ENCODE data around the gene RHPN2.
"Not testable (repeated sequence)": the region's sequence is repeated elsewhere in the genome, so short reads cannot be mapped to it uniquely, and the experiment has no call there.

RHPN2 gene

GRCh38 chr19:32976223-32976805, 88.4 kb downstream of the RHPN2 start:
- DNase-seq (ENCODE audit: low read depth in 2 of 2) = peak; percentile 16 to 47

DNA sequence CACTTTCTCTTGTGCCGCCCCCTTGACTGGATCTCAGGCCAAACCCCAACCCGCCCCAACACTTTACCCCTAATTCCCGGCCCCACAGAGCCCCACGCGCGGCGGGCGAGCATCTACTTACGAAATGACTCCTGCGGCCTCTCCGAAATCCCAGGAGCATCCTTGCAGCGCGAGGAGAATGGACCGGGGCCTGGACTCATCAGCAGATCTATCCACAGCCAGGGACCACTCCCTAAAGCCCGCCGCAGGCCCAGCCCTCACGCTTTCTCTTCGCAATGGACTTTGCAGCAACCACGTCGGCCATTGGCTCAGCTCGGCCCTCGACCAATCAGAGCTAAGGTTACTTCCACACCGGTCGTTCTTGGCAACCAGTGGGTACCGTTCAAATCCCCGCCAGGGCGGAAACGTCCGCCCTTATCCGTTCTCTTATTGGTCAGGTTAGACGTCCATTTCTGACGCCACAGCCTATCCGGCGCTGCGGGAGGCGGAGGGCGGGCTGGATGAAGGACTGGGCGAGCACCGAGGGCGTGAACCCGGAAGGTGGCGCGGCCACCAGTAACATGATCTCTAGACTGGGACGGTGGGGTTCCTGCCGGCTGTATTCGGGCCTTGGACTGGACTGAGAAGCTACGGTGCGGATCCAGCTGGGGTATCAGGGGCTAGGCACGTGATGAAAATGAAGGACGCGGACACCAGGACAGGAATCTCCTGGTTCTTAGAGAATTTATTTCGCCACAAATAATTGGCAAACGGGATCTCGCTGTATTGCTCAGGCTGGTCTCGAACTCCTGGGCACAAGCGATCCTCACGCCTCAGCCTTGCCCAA, 92.8 kb downstream of the RHPN2 start, which contains the start of the genes CEP89 and FAAP24:
TSS of gene CEP89 (minus strand) at position 244 of the 826 bp plus-strand sequence. CDS start at position 160, 84 bp downstream.
TSS of gene FAAP24 (plus strand) at position 528 of the 826 bp plus-strand sequence. CDS start 955 bp downstream, outside the sequence.
- peak; percentile 96 for DNase-seq (ENCODE audit: low read depth in 2 of 2)

DNA sequence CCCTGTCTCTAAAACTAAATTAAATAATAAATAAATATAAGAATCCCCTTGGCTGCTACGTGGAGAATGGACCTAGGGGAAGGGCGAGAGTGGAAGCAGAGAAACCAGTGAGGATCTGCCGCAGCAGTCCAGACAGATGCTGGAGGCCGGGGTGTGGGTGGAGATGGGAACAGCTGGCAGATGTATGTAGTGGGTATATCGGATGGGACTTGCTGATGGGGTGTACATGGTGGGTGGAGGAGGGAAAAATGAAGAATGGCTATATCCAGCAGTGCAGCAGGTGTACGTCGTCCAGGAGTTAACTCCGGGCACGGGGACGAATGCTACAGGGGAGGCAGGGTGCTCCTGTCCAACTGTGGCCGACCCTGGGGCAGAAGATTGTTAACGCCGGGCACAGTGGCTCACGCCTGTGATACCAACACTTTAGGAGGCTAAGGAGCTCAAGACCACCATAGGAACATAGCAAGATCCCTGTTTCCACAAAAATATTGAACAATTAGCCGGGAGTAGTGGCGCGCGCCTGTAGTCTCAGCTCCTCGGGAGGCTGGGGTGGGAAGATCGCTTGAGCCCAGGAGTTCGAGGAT, 93.6 kb downstream of the RHPN2 start:
- DNase-seq (ENCODE audit: low read depth in 2 of 2) = no peak

DNA sequence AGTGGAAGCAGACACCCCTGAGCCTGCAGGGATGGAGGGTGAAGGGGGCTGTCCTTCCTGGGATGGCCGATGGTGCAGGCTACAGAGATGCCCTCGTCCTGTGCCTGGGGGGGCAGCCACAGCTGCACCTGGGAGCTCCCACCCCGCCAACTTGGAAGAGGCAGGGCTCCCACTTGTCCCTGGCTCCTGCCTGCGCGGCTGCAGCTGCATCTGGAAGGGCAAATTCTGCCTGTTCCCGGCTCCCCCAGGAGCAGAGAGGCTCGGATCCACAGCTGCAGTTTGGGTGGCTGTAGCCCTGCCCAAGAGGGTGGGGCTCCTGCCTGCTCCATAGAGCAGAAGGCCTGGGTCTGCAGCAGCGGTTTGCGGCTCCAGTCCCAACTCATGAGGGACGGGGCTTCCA, 95.1 kb downstream of the RHPN2 start:
- DNase-seq (ENCODE audit: low read depth in 2 of 2) = no peak

- DNase-seq (ENCODE audit: low read depth in 2 of 2) = no peak
Measured at GRCh38 chr19:32966750-32967149, 97.9 kb downstream of the RHPN2 start.

GRCh38 chr19:32945260-32945659, 119.4 kb downstream of the RHPN2 start:
- DNase-seq (ENCODE audit: low read depth in 2 of 2) = no peak

- DNase-seq (ENCODE audit: low read depth in 2 of 2) = not testable (repeated sequence)
Measured at GRCh38 chr19:32941273-32941672, 123.4 kb downstream of the RHPN2 start.

DNA sequence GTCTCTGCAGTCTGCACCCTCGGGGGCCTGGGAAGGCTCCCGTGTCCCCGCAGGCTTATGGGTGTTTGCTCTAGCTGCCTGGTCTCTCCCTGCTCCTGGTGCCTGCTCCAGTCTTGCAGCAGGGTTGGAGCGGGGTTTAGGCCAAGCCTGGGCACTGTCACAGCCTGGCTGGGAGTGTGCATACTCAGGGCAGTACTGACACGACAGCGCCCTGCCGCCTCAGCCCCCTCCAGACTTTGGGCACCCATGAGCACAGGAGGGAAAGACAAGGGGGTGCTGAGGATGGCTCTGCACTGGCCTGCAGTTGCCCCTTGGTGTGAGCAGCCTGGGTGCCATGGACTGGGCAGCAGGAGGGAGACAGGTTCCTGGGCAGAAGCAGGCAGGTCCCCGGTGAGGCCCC, 128.6 kb downstream of the RHPN2 start:
- DNase-seq (ENCODE audit: low read depth in 2 of 2) = no peak

DNA sequence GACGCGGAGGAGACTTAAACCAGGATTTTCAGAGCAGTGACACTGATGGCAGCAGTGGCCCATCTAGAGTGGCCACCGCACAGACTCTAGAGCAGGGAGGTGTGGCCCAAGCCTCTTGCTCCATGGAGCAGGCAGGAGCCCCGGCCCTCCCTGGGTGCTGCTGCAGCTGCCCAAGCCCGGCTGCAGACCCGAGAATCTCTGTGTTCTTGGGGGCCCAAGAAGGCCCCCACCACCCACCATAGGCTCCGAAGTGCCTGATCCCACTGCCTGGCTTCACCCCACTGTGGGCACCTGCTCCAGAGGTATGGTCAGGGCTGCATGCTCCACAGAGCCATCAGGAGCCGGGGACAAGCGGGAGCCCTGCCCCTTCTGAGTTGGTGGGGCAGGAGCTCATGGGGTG, 129.1 kb downstream of the RHPN2 start:
- DNase-seq (ENCODE audit: low read depth in 2 of 2) = no peak

GRCh38 chr19:32933571-32933970, 131.1 kb downstream of the RHPN2 start:
- DNase-seq (ENCODE audit: low read depth in 2 of 2) = no peak

- no peak for DNase-seq (ENCODE audit: low read depth in 2 of 2)
Measured at GRCh38 chr19:32930567-32930966, 134.1 kb downstream of the RHPN2 start.

DNA sequence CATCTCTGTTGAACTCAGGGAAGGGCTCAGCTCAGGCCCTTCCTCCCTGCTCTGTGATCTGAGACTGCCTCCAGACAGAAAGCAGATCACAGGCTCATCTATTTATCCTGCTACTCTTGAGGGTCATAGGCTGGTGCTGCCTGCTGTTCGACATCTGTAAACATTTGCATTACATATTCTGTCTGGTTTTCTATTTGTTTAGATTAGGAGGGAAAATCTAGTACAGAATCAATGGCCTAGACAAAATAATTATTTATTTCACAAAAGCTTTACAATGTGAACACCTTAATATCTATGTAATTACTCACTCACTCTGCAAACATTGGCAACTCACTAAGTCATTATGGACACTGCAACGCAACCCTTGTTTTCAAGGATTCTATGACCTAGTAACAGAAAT, 135.9 kb downstream of the RHPN2 start:
- no peak for DNase-seq (ENCODE audit: low read depth in 2 of 2)

Data from stimulated activated CD4-positive, alpha-beta T cell treated with anti-CD3 and anti-CD28 coated beads, Interleukin-1b, Interleukin-23, amount 100 ng/mL, for 1 hour (primary cell).